Head of caudate nucleus (tissue), 42 donors: ENCODE measurements around the gene RS1.
A peak's percentile ranks its signal among the peaks of the same experiment; 100 is the strongest.

ENCODE experiments used
- DNase-seq, 42 donors: peaks; one replicate each; pipeline versions ENCODE4 v3.0.0 to v3.0.0-alpha.2; 2020 to 2021; ENCODE audit warnings: mixed read lengths in 7 of 42
- intact Hi-C: fragments of 100-400 bp; cut with DNase I; formaldehyde crosslinking; loops from one replicate; pipeline ENCODE4 v1.15.0; 2022

Gene RS1

DNA sequence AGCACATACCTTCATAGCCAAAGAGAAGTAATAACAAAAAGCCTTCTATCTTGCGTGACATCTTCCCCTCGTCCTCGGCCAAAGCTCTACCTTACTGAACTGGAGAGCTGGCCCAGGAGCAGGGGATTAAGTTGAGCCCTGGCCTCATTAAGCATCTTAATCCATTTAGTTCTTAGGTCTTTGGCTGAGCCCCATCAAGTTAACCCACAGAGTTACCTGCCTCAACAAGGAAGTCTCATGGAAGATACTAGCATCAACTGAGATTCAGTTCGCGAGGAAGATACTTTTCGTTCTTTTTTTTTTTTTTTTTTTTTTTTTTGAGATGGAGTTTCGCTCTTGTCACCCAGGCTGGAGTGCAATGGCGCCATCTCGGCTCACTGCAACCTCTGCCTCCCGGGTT lies at the start of gene RS1:
Gene RS1, minus strand, starts transcription at position 101 of the 400 bp plus-strand sequence. Its CDS starts 40 bp downstream, at position 61.
- intact Hi-C loops: no loop called here

DNA sequence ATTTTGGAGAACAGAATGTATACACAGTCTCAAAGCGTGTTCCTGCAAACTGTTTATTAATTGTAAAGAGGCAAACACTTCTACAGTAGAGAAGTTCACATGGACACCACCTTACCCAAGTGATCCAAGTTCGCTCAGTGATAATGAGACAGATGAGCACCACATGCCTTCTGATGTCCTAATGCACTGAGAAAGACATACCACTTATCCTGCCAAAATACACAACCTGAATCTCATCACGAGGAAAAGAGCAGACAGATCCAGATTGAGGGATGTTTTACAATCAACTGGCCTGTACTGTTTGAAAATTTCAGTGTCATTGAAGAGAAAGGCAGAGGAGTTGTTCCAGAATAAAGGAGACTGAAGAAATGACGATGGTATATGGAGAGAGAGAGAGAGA lies 47.9 kb upstream of the RS1 start:
- no peak for DNase-seq
- intact Hi-C loops: no loop called here

More for the DNA sequence above, at the start of gene RS1:
- no peak for DNase-seq

DNA sequence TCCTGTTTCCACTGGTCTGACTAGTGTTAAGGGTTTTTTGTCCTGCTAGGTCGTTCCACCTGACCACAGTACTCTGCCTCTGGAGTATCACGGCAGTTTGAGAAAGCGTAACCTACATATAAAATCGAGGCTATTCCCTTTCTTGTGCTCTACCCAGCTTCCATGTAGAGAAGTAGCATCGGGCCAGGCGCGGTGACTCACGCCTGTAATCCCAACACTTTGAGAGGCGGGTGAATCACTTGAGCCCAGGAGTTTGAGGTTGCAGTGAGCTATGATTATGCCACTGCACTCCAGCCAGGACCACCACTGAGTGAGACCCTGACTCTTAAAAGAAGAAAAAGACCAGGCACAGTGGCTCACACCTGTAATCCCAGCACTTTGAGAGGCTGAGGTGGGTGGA lies 43.0 kb upstream of the RS1 start:
- intact Hi-C loops: no loop called here

DNA sequence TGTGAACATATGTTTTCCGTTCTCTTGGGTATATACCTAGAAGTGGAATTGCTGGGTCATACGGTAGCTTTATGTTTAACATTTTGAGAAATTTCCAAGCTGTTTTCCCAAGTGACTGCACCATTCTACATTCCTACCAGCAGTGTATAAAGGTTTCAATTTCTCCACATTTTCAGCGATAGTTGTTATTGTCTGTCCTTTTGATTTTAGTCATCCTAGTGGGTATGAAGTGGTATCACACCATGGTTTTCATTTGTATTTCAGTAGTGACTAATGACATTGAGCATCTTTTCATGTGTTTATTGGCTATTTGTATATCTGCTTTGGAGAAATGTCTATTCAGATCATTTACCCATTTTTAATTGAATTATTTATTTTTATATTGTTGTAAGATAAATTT lies 37.9 kb upstream of the RS1 start:
- intact Hi-C loops: no loop called here
- DNase-seq: no peak

More for the DNA sequence above, 43.0 kb upstream of the RS1 start:
- DNase-seq: no peak

DNA sequence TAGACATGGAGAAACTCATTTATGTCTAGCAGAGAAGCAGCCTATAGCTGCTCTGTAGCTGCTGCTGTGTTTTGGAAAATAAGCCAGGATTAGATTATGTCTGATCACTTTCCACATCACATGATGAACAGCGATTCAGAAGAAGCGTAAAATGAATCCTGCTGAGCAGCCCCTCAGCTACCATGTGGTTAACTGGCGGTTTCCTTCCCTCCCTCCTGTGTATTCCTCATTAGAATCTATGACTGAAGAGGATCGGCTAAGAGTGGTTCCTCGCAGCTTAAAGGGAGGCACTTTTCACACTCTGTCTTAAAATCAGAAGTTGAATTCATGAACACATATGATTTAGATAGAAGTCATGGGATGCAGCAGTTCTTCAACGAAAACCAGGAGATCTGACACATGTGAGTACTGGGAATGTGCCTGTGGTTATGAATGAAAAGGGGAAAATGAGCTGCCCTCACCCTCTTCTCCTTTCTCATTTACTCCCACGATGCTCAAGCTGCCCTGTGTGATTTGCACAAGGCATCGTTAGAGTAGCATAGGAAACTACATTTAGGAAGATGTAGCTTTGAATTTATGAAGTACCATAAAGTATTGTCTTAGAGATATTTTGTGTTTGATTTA lies 35.6 kb upstream of the RS1 start, which contains the start of gene PPEF1:
Gene PPEF1, plus strand, starts transcription at position 220 of the 624 bp plus-strand sequence. Its CDS starts 136 bp downstream, at position 356.
- no peak for DNase-seq

DNA sequence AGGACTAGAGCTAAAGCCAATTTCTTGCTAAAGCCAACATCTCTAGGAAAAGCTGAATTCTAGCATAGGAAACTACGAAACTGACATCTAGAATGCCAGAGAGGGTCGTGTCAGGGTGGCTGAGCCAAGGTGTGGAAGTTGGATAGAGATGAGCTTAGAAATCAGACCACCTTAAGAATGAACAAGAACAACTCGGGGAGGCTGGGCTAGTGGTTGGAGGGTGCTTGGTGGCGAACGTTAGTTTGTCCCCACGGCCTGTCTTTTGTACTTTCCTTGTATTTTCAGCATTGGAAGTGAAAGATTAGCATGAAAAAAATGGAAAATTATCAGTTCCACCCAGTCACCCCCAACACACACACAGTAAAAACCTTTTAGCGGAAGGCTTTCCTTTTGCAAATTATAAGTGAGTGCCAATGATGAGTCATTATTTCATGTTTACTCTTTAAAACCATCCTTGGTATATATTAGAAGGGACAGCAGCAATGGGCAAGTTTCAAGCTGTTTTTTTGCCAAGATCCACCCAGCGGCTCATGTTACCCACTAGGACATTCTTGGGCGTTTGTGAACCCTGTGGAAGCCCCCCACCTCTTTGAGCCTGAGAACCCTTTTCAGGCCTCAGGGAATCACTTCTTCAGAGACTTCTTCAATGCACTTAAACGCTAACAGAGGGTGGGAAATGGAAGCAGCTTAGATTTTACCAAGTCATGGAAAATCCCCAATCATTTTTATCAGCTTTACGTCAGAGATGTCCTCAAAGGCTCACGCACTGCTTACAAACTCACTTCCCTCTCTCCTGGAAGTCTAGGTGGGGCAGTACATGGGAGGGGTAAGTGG lies 30.7 kb upstream of the RS1 start:
- DNase-seq: no peak
- intact Hi-C loops: no loop called here

More for the DNA sequence above, 35.6 kb upstream of the RS1 start, which contains the start of gene PPEF1:
- intact Hi-C loops: no loop called here

DNA sequence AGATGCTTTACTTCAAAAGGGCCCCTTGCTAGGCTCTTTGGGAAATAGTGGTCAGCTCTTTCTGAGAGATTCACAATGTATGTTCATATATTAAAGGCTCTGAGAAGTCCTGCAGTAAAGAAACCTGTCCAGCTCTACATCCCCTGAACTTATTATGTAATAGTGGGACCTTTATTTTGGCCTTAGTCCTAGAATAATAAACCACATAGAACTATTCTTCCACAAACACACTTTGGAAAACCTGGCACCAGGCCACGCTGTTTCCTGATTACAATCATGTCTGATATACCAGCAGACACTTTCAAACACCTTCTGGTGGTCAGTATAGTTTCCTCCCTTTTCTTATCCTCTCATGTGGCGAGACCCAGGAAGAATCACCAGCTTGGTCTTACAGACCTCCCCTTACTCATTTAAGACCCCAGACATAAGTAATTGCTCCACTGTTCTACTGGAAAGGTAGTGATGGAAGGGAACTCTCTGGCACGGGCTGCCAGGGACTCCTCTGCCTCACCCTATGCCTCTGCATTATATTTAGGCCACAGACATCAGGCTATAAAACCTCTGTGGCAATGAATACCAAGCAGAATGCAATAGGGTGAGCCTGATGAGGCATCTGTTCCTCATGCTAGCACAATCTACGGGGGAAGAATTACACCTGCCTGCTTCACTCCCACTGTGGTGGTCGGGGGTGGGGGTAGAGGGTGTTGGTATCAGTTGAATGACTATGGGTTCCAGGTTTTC lies 29.9 kb upstream of the RS1 start:
- DNase-seq: peak in 1 of 42 donors; percentile 12
- intact Hi-C loops: no loop called here

DNA sequence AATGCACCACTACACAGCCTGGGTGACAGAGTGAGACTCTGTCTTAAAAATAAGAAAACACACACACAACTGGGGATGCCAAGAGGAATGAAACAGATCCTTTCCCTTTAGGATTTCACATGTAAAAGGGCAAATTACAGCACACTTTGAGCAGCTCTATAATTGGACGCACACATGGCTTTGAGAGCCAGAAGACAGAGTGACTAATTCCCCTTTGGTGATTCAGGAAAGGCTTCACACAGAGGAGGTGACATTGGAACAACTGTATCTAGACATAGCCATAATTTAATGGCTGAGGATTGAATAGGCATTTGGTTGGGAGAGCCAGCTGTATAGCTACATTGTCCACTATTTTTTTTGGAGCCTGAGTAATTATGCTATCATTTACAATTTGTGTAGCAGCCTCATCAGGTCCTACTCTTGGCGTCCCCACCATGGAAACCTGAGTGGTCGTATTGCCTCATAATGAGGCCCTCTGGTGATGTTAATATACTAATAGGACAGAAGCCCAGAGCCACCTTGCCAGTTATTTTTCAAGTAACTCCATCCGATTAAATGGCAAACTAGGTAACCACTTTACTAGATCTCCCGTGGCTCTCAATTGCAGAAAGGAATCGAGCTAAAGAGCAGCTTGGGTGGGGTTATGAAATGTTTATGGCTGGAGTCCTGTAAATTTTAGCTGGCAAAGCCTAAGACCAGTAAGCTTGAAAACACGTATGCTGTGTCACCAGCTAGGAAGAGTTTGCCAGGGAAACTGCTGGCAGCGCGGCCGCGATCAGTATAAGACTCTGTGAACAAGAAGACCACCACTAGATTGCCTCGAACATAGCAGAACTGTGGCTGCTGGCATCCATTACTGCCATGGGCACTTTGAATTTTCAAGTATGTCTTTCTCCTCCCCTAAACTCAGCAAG lies 27.1 kb upstream of the RS1 start:
- DNase-seq: no peak

DNA sequence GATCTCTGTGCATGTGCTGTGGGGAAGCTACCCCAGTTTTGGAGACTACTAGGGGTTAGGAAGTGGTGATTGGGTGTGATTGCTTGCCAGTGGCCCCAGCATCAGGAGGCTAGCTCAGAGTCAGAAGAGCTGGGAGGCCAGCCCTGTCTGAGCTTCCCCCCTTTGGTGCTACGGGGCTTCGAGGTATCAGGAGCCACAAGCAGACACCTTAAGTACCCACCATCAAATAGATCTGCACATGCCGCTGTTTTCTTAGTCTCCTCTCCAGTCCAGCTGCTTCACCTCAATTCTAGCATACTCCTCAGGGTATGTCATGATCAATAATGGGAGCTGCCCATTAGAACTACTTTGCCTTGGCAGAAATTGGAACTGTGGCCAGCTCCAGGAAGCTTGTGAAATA lies 24.7 kb upstream of the RS1 start:
- DNase-seq: no peak
- intact Hi-C loops: no loop called here

More for the DNA sequence above, 27.1 kb upstream of the RS1 start:
- intact Hi-C loops: no loop called here

DNA sequence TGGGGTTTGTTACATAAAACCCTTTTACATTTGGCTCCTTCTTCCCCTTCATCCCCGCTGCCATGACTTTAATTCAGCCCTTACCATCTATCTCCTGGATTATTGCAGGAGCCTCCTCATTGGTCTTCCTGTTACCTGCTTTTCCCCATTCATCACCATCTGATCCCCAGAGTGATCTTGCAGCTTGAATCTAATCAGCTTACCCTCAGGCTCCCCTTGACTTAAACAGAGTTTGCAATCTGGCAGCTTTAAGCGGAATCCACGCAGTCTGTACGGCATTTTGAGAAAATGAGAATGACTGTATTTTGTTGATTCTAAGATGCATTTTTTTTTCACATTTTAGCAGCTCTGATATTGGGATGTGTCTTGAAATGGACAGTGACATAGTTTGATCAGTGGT lies 20.6 kb upstream of the RS1 start:
- no peak for DNase-seq

DNA sequence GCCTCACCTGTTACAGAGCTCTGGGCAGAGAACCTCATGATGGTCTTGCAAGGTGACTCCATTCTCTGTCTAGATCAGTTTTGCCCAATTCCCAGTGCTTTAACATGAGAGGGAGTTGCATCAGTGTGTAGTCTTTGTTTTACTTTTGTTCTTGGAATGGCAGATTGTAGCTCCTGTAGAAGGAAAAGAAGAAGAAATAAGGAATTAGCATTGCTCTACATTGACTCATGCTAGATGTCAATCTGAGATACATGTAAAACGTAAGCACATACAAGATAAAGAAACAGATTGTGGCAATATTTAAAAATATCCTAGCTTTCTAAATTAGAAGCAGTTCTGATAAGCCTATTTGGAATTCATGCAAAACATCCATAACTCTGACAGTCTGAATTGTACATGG lies 19.5 kb upstream of the RS1 start:
- no peak for DNase-seq
- intact Hi-C loops: no loop called here

More for the DNA sequence above, 20.6 kb upstream of the RS1 start:
- intact Hi-C loops: no loop called here

DNA sequence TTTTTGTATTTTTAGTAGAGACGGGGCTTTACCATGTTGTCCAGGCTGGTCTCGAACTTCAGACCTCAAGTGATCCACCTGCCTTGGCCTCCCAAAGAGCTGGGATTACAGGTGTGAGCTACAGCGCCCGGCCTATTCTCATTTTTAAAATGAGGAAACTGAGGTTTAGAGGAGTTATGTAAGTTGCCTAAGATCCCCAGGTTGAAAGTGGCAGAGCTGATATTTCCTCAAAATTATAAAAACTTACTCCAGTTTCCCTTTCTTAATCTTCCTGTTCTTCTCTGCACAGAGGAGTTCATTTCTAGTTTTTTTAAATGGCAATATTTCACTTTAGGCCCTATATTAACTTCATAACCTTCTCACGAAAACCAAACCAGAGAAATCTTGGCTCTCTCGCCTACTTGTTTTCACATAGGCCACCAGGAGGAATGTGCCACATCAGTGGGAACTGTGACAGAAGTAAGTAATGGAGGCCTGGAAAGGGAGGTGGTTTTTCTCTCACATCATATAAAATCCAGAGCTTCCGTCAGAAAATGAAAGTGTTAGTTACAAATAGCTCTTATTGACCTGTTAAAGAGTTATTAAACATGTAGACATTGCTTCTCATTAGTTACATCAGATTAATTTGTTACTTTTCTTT lies 16.1 kb upstream of the RS1 start:
- DNase-seq: no peak
- intact Hi-C loops: no loop called here

DNA sequence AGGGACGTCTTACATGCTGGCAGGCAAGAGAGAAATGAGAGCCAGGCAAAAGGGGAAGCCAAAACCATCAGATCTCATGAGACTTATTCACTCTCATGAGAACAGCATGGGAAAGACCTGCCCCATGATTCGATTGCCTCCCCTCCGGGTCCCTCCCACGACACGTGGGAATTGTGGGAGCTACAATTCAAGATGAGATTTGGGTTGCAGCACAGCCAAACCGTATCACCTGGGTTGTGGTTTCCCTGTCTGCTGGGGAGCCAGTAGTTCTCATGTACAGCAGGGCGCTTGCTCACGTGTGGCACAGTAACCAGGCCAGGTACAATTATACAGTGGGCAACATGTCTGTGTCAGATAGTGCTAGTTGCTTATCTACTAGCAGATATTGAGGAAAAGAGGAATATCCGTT lies 11.1 kb upstream of the RS1 start:
- intact Hi-C loops: no loop called here
- no peak for DNase-seq

DNA sequence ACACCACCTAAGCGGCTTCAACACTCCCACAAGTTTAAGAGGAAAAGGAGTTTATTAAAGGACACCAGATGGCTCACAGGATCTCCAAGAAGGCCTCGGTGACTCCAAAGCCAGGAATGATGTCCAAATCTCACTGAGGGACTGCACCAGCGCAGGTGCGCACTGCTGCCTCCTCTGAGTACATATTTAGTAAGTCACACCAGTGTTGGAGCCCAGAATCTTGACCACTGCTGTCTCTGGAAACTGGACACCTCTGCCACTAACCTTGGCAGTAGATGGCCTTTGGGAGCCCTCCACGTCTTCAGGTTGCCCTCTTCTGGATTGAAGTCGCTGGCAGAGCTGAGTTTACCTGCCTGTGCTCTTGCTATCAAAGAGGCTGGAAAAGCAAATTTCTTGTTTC lies 10.1 kb upstream of the RS1 start:
- DNase-seq: no peak
- intact Hi-C loops: no loop called here

DNA sequence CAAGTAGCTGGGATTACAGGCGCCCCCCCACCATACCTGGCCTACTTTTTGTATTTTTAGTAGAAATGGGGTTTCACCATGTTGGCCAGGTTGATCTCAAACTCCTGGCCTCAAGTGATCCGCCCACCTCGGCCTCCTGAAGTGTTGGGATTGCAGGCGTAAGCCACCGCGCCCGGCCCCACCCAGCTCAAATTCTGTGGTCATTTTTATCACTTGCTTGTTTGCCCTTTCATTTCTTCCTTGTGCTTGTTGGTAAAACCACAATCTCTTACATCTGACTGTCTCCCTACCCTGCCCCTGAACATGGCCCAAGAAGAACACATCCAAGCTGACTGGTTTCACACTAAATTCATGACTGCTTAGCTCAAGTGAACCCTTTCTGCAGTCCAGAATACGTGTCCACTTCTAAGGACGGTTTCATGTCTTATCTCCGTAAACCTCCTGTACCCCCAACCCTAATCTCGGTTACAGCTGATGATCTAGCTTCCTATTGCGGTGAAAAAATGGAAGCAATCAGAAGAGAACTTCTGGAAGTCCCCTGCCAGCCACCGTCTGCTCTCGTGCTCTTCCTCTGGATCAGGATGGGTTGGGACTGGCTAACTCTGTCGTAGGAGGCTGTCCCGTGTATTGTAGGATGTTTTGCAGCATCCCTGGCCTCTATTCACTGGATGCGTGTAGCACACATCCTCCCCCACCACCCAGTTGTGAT lies 5.4 kb upstream of the RS1 start:
- DNase-seq: no peak
- intact Hi-C loops: no loop called here

DNA sequence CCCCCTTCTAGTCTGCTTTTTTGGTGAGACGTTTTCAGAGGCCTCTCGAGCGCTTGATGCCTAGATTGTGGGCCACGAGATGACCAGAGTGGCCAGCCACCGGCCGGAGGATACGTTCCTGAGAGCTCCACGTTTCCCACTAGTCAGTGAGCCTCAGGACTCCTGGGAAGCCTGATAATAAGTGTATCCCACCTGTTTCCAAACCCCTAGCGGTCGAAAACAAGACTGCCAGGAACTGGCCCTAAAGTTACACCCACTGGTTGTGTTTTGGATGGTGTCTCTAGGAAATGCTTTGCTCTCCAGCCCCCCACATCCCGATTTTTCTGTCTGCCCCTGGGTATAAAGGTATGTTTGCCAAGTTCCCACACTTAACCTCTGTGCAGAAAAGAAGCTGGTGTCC lies 4.6 kb upstream of the RS1 start:
- intact Hi-C loops: no loop called here
- no peak for DNase-seq

DNA sequence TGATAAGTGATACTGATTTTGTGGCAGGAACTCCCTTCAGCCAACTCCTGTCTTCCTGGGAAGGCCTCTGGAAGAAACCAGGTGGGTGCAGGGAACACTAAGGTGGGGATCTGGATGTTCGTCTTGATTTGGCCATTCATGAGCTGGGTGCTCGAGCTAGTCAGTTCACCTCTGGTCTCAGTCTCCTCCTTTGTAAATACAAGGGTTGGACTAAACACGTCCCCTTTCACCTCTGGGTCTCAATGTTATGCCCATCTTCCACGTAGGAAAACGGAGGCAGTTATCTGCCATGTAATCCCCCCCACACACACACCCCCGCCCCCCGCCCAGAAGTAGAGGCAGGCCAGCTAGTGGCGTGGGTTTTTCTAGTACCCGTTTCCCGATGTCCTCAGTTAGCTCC lies 4.1 kb upstream of the RS1 start:
- intact Hi-C loops: no loop called here
- no peak for DNase-seq
